ENCODE data around the gene PCDH12.

GRCh38 chr5:141949511-141949910 lies 8.5 kb downstream of the PCDH12 start:
- TF ChIP-seq RAD21 (IDR thresholded peaks at IDR 0.05; ENCODE audit: low read depth), result no peak
- no peak for TF ChIP-seq ZBTB7A (IDR thresholded peaks at IDR 0.05; ENCODE audit: low read depth)
- no peak for TF ChIP-seq REST (IDR thresholded peaks at IDR 0.05; ENCODE audit: low read depth)

All from Ishikawa (cell line).